Right lobe of liver (tissue), 4 donors: ENCODE data around the gene MOB1B.

Experiments
- POLR2A ChIP-seq: fragments of 450-650 bp; IDR thresholded peaks from one replicate; pipeline ENCODE4 v1.6.1; 2017; ENCODE audit warnings: antibody characterized with exemption, mild to moderate bottlenecking
- TF ChIP-seq, protein P1 (sequence below), 4 donors: fragments of 200-600 bp in 3 of 4; fragments of 450-650 bp in 1 of 4; IDR thresholded peaks; one replicate each; pipeline versions ENCODE4 v1.5.1 to v1.8.0; 2016 to 2022; ENCODE audit warnings: antibody characterized with exemption in 4 of 4, mild to moderate bottlenecking in 2 of 4
- donor health status: DM: no; HTN: no; CAD: no.
- donor health status: DM: no; HTN: no; CAD: no.
- donor health status: DM: no; HTN: yes; CAD: no.

DNA sequence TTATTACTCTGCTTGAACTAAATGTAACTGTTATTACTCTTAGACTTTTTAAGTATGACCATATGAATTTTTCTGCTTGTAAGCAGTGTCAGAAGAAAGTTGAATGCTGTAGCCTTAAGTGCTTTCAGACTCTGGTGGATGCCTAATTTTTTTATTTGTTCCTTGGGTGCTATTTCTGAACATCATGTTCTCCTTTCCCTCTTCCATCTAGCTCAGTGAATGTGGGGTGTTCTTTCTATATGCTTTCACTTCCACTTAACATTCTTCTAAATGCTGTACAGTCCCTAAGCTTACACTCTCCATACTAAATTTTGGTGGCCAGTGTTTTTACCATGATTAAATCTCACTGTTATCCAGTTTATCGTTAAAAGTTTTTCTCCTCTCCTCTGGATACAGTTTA is 94.9 kb downstream of the MOB1B start:
- TF ChIP-seq, protein P1, sequence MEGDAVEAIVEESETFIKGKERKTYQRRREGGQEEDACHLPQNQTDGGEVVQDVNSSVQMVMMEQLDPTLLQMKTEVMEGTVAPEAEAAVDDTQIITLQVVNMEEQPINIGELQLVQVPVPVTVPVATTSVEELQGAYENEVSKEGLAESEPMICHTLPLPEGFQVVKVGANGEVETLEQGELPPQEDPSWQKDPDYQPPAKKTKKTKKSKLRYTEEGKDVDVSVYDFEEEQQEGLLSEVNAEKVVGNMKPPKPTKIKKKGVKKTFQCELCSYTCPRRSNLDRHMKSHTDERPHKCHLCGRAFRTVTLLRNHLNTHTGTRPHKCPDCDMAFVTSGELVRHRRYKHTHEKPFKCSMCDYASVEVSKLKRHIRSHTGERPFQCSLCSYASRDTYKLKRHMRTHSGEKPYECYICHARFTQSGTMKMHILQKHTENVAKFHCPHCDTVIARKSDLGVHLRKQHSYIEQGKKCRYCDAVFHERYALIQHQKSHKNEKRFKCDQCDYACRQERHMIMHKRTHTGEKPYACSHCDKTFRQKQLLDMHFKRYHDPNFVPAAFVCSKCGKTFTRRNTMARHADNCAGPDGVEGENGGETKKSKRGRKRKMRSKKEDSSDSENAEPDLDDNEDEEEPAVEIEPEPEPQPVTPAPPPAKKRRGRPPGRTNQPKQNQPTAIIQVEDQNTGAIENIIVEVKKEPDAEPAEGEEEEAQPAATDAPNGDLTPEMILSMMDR (IDR thresholded peaks at IDR 0.05) = no peak
- no peak for TF ChIP-seq POLR2A
